Cardiac muscle cell (in vitro differentiated cells and primary cell): ENCODE results near the gene KRI1. TPM values are rescaled to one million over a fixed set of nuclear protein-coding genes. Genes with fewer than 3 reads are reported as not detected.
"Not testable (repeated sequence)": the region's sequence is repeated elsewhere in the genome, so short reads cannot be mapped to it uniquely, and the experiment has no call there.

Experiments used
- DNase-seq, 2 donors: peaks; one replicate each; pipeline versions ENCODE4 v3.0.0 to v3.0.0-alpha.2; 2010 to 2017; ENCODE audit warnings: low read depth in 1 of 2, low spot score in 1 of 2
- H3K27ac ChIP-seq: fragments of 200-600 bp; sonication (generic); 2 replicates; pipeline ENCODE4 v1.5.1; 2016
- H3K27me3 ChIP-seq: fragments of 200-600 bp; sonication (generic); 2 replicates; pipeline ENCODE4 v1.6.0; 2016; ENCODE audit warnings: control low read depth
- H3K36me3 ChIP-seq: fragments of 200-600 bp; sonication (generic); 2 replicates; pipeline ENCODE4 v1.5.1; 2016; ENCODE audit warnings: control low read depth
- H3K4me1 ChIP-seq: fragments of 200-600 bp; sonication (generic); 2 replicates; pipeline ENCODE4 v1.8.1; 2017; ENCODE audit warnings: low read depth, mild to moderate bottlenecking, mixed run types
- H3K4me3 ChIP-seq: fragments of 200-600 bp; sonication (generic); 2 replicates; pipeline ENCODE4 v1.5.1; 2016; ENCODE audit warnings: mild to moderate bottlenecking
- H3K9me3 ChIP-seq: fragments of 200-600 bp; sonication (generic); 2 replicates; pipeline ENCODE4 v1.5.1; 2017; ENCODE audit warnings: low read depth, mild to moderate bottlenecking, control low read depth
- CTCF ChIP-seq: IDR thresholded peaks from 2 replicates; pipeline ENCODE4 v1.5.1; 2012; ENCODE audit warnings: low read depth, mild to moderate bottlenecking, low read length
- polyA plus RNA-seq: library from polyadenylated mRNA; unstranded; fragments of >200 nt; fragmentation: Nextera tagmentation; extraction: Ambion mirVana; gene quantifications from 2 replicates; pipeline ENCODE4 v1.2.1, GENCODE V29; 2016
- total RNA-seq: library from RNA; depleted of rRNA; stranded (reverse); fragments of >200 nt; gene quantifications from 2 replicates; pipeline ENCODE4 v1.2.3, GENCODE V29; 2016

Gene KRI1
- total and polyA plus RNA-seq, 2 experiments from 2014 or later, result 26.1 to 28.3 TPM

- no peak for TF ChIP-seq CTCF
- no peaks in the 10 kb centered on the region for H3K27me3 ChIP-seq
- H3K36me3 ChIP-seq, result peaks cover 60% of the 10 kb centered on the region
- no peak overlapping the region for H3K4me3 ChIP-seq
- no peaks in the 10 kb centered on the region for H3K4me1 ChIP-seq
- no peaks in the 10 kb centered on the region for H3K9me3 ChIP-seq
- peak overlapping the region; percentile 60 for H3K27ac ChIP-seq
- DNase-seq, result no peak
Measured at GRCh38 chr19:10554760-10555609, 10.8 kb downstream of the KRI1 start.

GRCh38 chr19:10553943-10554381 lies 11.8 kb downstream of the KRI1 start:
- no peaks in the 10 kb centered on the region for H3K4me1 ChIP-seq
- DNase-seq, result no peak
- H3K4me3 ChIP-seq, result no peak overlapping the region
- peak overlapping the region; percentile 9 for H3K27ac ChIP-seq
- TF ChIP-seq CTCF, result no peak
- H3K27me3 ChIP-seq, result no peaks in the 10 kb centered on the region
- H3K36me3 ChIP-seq, result peaks cover 60% of the 10 kb centered on the region
- H3K9me3 ChIP-seq, result no peaks in the 10 kb centered on the region

- no peaks in the 10 kb centered on the region for H3K4me1 ChIP-seq
- no peak overlapping the region for H3K27ac ChIP-seq
- H3K9me3 ChIP-seq, result no peaks in the 10 kb centered on the region
- no peaks in the 10 kb centered on the region for H3K27me3 ChIP-seq
- DNase-seq, result no peak
- TF ChIP-seq CTCF, result no peak
- H3K36me3 ChIP-seq, result peaks cover 65% of the 10 kb centered on the region
- no peak overlapping the region for H3K4me3 ChIP-seq
Measured at GRCh38 chr19:10553087-10553667, 12.6 kb downstream of the KRI1 start.

- peak in 1 of 2 donors; percentile 26 for DNase-seq
- Histone ChIP-seq H3K4me1 (no peaks in the 10 kb centered on the region), H3K27me3 (no peaks in the 10 kb centered on the region), H3K9me3 (no peaks in the 10 kb centered on the region), H3K27ac (peak overlapping the region; percentile 54), H3K4me3 (no peak overlapping the region), H3K36me3 (peaks cover 65% of the 10 kb centered on the region)
- TF ChIP-seq CTCF, result no peak
Measured at GRCh38 chr19:10552510-10553053, 13.2 kb downstream of the KRI1 start.

- TF ChIP-seq CTCF, result peak; percentile 17
- Histone ChIP-seq H3K4me1 (no peaks in the 10 kb centered on the region), H3K4me3 (no peak overlapping the region), H3K27ac (no peak overlapping the region), H3K27me3 (no peaks in the 10 kb centered on the region), H3K9me3 (no peaks in the 10 kb centered on the region), H3K36me3 (peaks cover 63% of the 10 kb centered on the region)
- DNase-seq, result peak in 1 of 2 donors; percentile 45
Measured at GRCh38 chr19:10551698-10552301, 14.0 kb downstream of the KRI1 start.

GRCh38 chr19:10551006-10551405 lies 14.8 kb downstream of the KRI1 start:
- H3K36me3 ChIP-seq, result peaks cover 58% of the 10 kb centered on the region

More at GRCh38 chr19:10551006-10551405, 14.8 kb downstream of the KRI1 start:
- H3K4me1 ChIP-seq, H3K27me3 ChIP-seq, H3K27ac ChIP-seq, H3K4me3 ChIP-seq, H3K9me3 ChIP-seq, DNase-seq: not testable (repeated sequence)
